NCI-H1105 (cell line): ENCODE measurements around the gene PTPN22.

Experiments
- DNase-seq: peaks from one replicate; lab custom pipeline; 2025; lab: John Stamatoyannopoulos, UW

The PTPN22 gene

DNA sequence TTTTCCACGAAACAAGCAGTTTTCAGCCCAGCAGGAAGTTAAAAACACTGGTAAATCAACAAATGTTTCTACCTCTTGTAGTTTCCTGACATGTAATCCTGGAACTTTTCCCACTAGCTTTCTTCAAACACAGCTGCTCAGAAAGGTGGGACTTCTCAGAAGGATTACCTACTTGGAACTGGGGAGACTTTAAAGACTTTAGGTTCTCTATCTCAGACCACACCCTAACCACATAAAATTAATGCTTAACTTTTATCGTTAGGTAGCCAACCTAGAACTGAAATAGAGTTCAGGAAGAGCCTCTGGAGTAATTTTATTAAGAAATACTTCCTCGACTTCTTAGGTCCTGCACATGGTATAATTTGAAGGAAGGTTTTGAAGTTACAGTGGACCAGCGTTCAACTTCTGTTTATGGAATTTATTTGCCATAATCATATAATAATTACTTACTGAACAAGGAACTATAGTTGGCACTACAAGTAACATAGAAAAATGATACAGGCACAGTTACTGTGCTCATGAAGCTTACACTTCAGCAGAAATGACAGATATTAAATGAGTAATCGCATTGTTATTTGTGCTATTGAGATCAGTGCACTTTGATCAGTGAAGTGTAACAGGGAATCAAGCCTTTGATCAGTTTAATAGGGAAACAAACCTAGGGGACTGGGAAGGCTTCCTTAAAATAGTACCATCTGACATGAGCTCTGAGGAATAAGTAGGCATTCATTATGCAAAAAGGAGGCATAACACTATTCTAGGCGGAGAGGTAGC is 16.1 kb upstream of the PTPN22 start, which contains the start of gene BCL2L15:
BCL2L15 (minus strand) TSS at position 180 of the 774 bp plus-strand sequence. CDS start 206 bp downstream, outside the sequence.
- no peak for DNase-seq

- DNase-seq = no peak
Measured at GRCh38 chr1:113886417-113887401, 15.2 kb upstream of the PTPN22 start.

- DNase-seq = no peak
Measured at GRCh38 chr1:113881661-113882060, 10.1 kb upstream of the PTPN22 start.

- no peak for DNase-seq
Measured at GRCh38 chr1:113879739-113880038, 8.2 kb upstream of the PTPN22 start.

DNA sequence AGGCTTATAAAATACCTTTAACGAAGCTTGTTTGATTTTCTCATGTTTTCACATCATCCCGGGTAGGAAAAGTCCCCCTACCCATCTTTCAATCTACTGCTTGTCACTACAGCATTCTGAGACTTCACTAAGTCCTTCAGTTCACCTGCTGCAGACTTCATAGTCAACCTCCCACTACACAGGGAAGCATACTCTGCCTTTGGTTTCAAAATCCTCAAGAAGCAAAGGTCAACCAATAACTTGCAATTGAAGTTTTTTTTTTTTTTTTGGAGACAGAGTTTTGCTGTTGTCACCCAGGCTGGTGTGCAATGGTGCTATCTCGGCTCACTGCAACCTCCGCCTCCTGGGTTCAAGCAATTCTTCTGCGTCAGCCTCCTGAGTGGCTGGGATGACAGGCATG is 4.7 kb upstream of the PTPN22 start:
- no peak for DNase-seq

GRCh38 chr1:113875714-113876113 is 4.2 kb upstream of the PTPN22 start:
- DNase-seq = no peak

DNA sequence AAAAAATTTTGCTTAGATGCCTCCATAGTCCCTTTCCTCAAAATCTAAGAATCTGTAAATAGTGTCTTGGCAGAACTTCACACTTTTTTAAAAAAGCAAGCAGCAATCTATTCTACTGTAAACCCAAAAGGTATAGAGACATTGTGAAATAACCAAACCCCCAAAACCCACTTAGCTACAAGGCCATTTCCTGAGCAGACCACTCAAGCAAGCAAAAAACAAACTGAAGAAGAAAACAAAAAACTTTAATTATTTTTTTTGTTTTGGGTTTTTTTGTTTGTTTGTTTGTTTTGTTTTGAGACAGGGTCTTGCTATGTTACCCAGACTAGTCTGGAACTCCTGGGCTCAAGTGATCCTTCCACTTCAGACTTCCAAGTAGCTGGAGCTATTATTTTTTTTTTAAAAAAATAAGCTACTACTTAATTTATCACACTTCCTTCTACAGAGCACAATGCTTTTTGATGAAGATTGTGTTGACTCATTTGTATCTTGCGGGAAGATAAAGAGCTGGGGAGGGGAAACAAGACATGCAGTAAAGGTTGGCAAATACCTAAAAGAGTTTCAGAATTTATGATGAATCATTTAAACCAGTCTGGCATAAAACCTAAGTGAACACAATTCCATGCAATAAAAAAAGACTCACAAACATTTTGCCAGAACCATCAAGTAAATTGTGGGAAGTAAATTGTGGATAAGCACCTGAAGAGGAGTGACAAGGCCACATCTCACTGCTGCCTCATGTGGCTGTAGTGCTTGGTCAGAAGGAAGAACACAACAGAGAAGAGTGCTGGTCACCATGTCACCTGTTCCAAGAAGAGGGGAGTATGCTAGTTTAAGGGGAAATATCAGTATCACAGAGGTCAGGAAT is 2.7 kb upstream of the PTPN22 start:
- DNase-seq = no peak

- DNase-seq = no peak
Measured at GRCh38 chr1:113872219-113872935, 865 bp upstream of the PTPN22 start.

GRCh38 chr1:113870778-113871177 is 734 bp downstream of the PTPN22 start:
- no peak for DNase-seq

DNA sequence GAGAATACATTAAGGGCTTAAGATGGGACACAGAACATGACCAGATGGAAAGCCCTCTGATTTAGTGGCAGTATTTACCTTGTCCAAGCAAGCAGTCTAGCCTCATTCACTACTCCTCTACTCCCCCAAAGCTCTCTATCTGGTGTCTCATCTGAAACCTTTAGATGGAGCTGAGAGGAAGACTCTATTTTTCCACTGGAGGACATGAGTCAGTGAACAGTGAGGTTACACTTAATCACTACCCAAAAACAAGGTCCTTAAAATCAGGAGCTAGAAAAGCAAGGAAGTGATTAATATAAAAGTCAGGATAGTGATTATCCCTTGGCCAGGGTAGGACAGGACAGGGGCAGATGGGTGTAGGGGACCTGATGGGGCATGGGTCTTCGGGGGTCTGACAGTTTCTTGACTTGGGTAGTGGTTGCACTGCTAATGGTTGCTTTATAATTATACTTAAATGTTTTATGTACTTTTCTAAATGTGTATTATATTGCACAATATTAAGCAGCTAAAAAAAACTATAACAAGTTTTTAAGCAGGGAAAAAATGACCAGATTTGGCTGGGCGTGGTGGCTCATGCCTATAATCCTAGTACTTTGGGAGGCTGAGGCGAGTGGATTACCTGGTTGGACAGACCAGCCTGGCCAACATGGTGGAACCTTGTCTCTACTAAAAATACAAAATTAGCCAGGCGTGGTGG is 3.0 kb downstream of the PTPN22 start:
- no peak for DNase-seq

DNA sequence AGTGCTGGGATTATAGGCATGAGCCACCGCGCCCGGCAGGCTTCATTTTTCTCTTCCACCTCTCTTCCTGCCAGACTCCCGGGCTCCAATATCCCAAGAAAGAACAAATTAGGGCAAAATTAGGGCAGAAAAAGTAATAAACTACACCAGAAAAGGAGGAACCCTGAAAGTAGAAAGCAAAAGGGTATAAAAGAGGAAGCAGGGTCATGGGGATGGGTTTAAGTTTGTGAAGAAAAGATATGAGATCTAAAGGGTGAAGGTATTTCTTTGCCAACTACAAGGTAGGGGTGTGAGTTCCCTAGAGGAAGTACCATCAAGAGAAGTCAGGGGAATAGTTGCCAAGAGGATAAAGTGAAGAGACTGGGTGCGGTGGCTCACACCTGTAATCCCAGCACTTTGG is 9.9 kb downstream of the PTPN22 start:
- no peak for DNase-seq

GRCh38 chr1:113860891-113861290 is 10.6 kb downstream of the PTPN22 start:
- DNase-seq = no peak

DNA sequence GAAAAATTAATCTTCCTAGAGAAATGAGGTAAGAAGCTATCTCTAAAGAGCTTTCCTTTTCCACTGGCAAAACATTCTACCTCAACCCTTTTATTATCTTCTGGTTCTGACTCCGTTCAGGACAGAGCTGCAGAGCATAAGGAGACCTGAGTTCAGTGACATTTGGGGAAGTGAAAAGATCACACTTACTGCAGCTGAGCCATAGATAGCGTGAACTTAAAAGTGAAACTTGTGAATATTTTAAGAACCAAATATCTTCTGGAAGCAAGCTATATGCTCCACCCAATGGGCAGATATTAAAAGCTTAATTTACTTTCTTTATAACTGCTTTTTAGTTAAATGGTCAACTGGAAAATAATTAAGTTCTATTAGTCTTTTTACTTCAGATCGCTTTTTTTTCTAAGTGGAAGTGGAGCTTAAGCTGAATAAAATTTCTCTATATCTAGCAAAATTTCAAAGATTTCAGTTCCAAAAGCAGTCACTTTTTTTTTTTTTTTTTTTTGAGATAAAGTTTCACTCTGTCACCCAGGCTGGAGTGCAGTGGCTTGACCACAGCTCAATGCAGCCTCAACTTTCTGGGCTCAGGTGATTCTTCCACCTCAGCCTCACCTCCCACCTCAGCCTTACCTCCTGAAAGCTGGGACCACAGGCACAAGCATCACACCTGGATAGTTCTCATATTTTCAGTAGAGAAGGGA is 11.9 kb downstream of the PTPN22 start:
- DNase-seq = no peak

GRCh38 chr1:113858982-113859381 is 12.5 kb downstream of the PTPN22 start:
- no peak for DNase-seq

DNA sequence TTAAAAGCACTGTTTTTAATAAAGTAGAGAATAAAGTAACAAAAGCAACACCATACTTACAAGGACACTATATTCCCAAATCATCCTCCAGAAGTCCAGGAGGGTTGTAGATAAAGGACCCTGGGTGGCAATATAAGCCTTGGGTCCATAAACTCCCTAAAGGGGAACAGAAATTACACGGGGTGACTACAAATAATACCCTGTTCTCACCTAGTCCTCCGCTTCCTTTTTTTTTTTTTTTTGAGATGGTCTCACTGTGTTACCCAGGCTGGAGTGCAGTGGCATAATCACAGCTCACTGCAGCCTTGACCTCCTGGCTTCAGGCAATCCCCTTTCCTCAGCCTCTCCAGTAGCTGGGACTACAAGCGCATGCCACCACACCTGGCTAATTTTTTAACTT is 13.1 kb downstream of the PTPN22 start:
- no peak for DNase-seq

DNA sequence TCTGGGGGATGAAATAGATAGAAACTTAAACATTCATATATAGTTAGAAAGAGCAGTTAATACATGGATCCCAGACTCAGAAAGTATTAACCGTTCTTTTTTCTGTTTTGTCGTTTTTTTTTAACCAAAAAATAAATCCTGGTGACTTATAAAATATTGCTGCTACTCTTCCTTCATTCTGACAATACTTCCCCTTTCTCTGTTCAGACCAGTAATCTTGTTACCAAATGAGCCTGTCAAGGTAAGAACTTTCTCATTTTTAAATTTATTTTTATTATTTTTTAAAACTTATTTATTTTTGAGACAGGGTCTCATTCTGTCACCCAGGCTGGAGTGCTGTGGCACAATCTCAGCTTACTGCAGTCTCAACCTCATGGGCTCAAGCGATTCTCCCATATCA is 13.7 kb downstream of the PTPN22 start:
- DNase-seq = no peak

- no peak for DNase-seq
Measured at GRCh38 chr1:113856401-113856790, 15.1 kb downstream of the PTPN22 start.

DNA sequence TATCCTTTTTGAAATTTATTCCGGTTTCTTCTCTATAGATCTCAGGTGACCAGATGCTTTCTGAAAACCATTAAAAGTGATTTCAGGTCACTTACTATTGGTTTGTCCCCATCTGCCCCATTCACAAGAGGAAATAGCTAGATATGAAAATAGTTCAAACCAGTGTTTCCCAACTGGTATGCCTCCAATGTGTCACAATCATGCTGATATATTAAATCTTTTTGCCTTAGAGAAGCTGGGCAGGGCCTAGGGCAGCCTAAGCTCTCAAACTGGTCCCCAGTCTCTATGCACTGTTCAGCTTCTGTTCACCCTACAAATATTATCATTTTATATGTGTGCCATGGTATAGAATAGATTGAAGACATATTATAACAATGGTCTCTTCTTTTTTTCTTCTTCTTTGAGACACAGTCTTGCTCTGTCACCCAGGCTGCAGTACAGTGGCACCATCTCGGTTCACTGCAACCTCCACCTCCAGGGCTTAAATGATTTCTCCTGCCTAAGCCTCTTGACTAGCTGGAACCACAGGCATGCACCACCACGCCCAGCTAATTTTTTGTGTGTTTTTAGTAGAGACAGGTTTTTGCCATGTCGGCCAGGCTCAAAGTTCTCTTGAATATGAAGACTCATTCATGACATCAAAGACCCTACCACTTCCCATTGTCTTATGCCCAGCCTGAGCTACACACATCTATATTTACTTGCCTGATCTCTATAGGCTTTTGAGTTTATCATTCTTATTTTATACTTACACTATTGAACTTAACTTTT is 15.7 kb downstream of the PTPN22 start:
- no peak for DNase-seq

- DNase-seq = no peak
Measured at GRCh38 chr1:113854234-113854633, 17.3 kb downstream of the PTPN22 start.
